ENCODE measurements around the gene MBOAT2. TPM values are rescaled to one million over a fixed set of nuclear protein-coding genes. Genes with fewer than 3 reads are reported as not detected.

The MBOAT2 gene
- polyA plus RNA-seq, 1 donor from 2014 or later, result 205 TPM

GRCh38 chr2:9030190-9030589 lies 26.7 kb upstream of the MBOAT2 start:
- Histone ChIP-seq H3K9me2 (ENCODE audit: insufficient read depth, low read length) (no peaks in the 10 kb centered on the region), H3K79me2 (replicated peaks; ENCODE audit: insufficient read depth, low read length) (no peaks in the 10 kb centered on the region), H3K27me3 (ENCODE audit: insufficient read depth, low read depth, low read length) (no peaks in the 10 kb centered on the region), H2AFZ (ENCODE audit: low read depth, low read length) (no peak overlapping the region), H3K36me3 (ENCODE audit: insufficient read depth, low read length) (no peaks in the 10 kb centered on the region), H3F3A (ENCODE audit: insufficient read depth, low read length, poor library complexity, severe bottlenecking) (no peaks in the 10 kb centered on the region), H3K9me3 (ENCODE audit: low read length) (no peaks in the 10 kb centered on the region), H3K4me2 (ENCODE audit: low read length) (no peak overlapping the region), H3K9ac (ENCODE audit: low read length) (no peak overlapping the region), H3K27ac (ENCODE audit: low read length) (no peak overlapping the region), H4K20me1 (ENCODE audit: insufficient read depth) (no peaks in the 10 kb centered on the region), H3K4me3 (ENCODE audit: low read length) (no peak overlapping the region)
- no peak for TF ChIP-seq RAD21 (conservative IDR thresholded peaks at IDR 0.05)
- no peak for TF ChIP-seq POLR2AphosphoS5 (IDR thresholded peaks at IDR 0.05)
- TF ChIP-seq REST (IDR thresholded peaks at IDR 0.05; ENCODE audit: borderline replicate concordance), result no peak

GRCh38 chr2:9029721-9030120 lies 26.2 kb upstream of the MBOAT2 start:
- no peak overlapping the region for H3K27ac ChIP-seq (ENCODE audit: low read length)
- H3K4me2 ChIP-seq (ENCODE audit: low read length), result no peak overlapping the region
- no peaks in the 10 kb centered on the region for H3K36me3 ChIP-seq (ENCODE audit: insufficient read depth, low read length)
- no peaks in the 10 kb centered on the region for H3K27me3 ChIP-seq (ENCODE audit: insufficient read depth, low read depth, low read length)
- no peaks in the 10 kb centered on the region for H3K9me2 ChIP-seq (ENCODE audit: insufficient read depth, low read length)
- no peaks in the 10 kb centered on the region for H3K79me2 ChIP-seq (replicated peaks; ENCODE audit: insufficient read depth, low read length)
- no peaks in the 10 kb centered on the region for H3K9me3 ChIP-seq (ENCODE audit: low read length)
- H3K4me3 ChIP-seq (ENCODE audit: low read length), result no peak overlapping the region
- no peak for TF ChIP-seq RAD21 (conservative IDR thresholded peaks at IDR 0.05)
- TF ChIP-seq REST (IDR thresholded peaks at IDR 0.05; ENCODE audit: borderline replicate concordance), result no peak
- TF ChIP-seq EP300 (conservative IDR thresholded peaks at IDR 0.05; ENCODE audit: poor library complexity, severe bottlenecking), result no peak
- no peak for TF ChIP-seq CTCF (IDR thresholded peaks at IDR 0.05; ENCODE audit: poor library complexity, severe bottlenecking)
- no peak for TF ChIP-seq EZH2 (IDR thresholded peaks at IDR 0.05; ENCODE audit: borderline replicate concordance, insufficient read depth, low read length, poor library complexity, severe bottlenecking)
- TF ChIP-seq TAF1 (IDR thresholded peaks at IDR 0.05; ENCODE audit: low read depth), result no peak
- TF ChIP-seq MXI1 (conservative IDR thresholded peaks at IDR 0.05; ENCODE audit: poor library complexity, severe bottlenecking), result no peak
- TF ChIP-seq POLR2AphosphoS5 (IDR thresholded peaks at IDR 0.05), result no peak
- no peak for TF ChIP-seq SMC3 (conservative IDR thresholded peaks at IDR 0.05; ENCODE audit: poor library complexity)
- H3K9ac ChIP-seq (ENCODE audit: low read length), result no peak overlapping the region
- no peaks in the 10 kb centered on the region for H4K20me1 ChIP-seq (ENCODE audit: insufficient read depth)
- H2AFZ ChIP-seq (ENCODE audit: low read depth, low read length), result no peak overlapping the region
- no peaks in the 10 kb centered on the region for H3F3A ChIP-seq (ENCODE audit: insufficient read depth, low read length, poor library complexity, severe bottlenecking)
